ENCODE results near the gene VCL.

DNA sequence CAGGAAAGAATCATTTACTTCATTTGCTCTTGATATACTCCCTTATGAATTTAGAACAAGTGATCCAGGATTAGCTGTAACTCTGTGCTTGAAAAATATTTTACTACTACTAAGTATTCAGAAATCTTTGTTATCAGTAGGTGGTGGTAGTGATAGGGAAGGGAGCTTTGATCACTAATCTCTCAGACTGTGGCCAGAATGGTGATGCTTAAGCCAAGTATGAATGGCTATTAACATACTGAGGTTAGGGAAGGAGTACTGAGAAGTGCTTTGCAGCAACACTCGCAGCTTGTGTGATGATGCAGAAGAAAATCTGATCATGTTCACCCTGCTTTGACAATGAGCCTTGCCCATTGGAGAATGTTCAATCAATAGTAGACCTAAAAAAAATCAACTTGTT, 123.5 kb downstream of the VCL start:
- TF ChIP-seq, protein P1, sequence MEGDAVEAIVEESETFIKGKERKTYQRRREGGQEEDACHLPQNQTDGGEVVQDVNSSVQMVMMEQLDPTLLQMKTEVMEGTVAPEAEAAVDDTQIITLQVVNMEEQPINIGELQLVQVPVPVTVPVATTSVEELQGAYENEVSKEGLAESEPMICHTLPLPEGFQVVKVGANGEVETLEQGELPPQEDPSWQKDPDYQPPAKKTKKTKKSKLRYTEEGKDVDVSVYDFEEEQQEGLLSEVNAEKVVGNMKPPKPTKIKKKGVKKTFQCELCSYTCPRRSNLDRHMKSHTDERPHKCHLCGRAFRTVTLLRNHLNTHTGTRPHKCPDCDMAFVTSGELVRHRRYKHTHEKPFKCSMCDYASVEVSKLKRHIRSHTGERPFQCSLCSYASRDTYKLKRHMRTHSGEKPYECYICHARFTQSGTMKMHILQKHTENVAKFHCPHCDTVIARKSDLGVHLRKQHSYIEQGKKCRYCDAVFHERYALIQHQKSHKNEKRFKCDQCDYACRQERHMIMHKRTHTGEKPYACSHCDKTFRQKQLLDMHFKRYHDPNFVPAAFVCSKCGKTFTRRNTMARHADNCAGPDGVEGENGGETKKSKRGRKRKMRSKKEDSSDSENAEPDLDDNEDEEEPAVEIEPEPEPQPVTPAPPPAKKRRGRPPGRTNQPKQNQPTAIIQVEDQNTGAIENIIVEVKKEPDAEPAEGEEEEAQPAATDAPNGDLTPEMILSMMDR (IDR thresholded peaks at IDR 0.05; ENCODE audit: low read depth, low read length), result no peak
- TF ChIP-seq MYC (IDR thresholded peaks at IDR 0.05; ENCODE audit: low read depth, low read length), result no peak
